Suprapubic skin (tissue), 4 donors: Measurements from ENCODE around the gene ZMYND11. TPM values are rescaled to one million over a fixed set of nuclear protein-coding genes. Genes with fewer than 3 reads are reported as not detected.

Source experiments
- DNase-seq, 2 donors: peaks; one replicate each; pipeline ENCODE4 v3.0.0-alpha.2; 2019; ENCODE audit warnings: low spot score in 2 of 2
- H3K27ac ChIP-seq: fragments of 200-600 bp; sonication (generic); one replicate; pipeline ENCODE4 v1.5.1; 2019
- H3K27me3 ChIP-seq: fragments of 200-600 bp; sonication (generic); one replicate; pipeline ENCODE4 v1.5.1; 2019
- H3K36me3 ChIP-seq: fragments of 200-600 bp; sonication (generic); one replicate; pipeline ENCODE4 v1.5.1; 2019
- H3K4me1 ChIP-seq: fragments of 200-600 bp; sonication (generic); one replicate; pipeline ENCODE4 v1.5.1; 2019
- H3K4me3 ChIP-seq: fragments of 200-600 bp; sonication (generic); one replicate; pipeline ENCODE4 v1.5.1; 2019; ENCODE audit warnings: mild to moderate bottlenecking
- H3K9me3 ChIP-seq: fragments of 200-600 bp; sonication (generic); one replicate; pipeline ENCODE4 v1.5.1; 2019
- EP300 ChIP-seq: sonication (generic); formaldehyde crosslinking; IDR thresholded peaks from one replicate; pipeline ENCODE4 v1.6.1; 2017; ENCODE audit warnings: antibody characterized with exemption
- POLR2A ChIP-seq, 2 donors: fragments of 450-650 bp; IDR thresholded peaks; one replicate each; pipeline ENCODE4 v1.6.1; 2017; ENCODE audit warnings: antibody characterized with exemption in 2 of 2, mild to moderate bottlenecking in 2 of 2, moderate library complexity in 2 of 2
- POLR2AphosphoS5 ChIP-seq, 3 donors: sonication (generic); formaldehyde crosslinking; IDR thresholded peaks; one replicate each; pipeline ENCODE4 v1.6.1; 2017; ENCODE audit warnings: antibody characterized with exemption in 3 of 3
- WGBS: methylation state at CpG from one replicate; pipeline ENCODE4 v1.1.5; 2018; 5-methylcytosine and 5-hydroxymethylcytosine counted together
- total RNA-seq, 4 donors: library from RNA; depleted of rRNA; stranded (reverse); fragments of >200 nt; gene quantifications; one replicate each; pipeline ENCODE4 v1.1.0, GENCODE V29; 2016
- TF ChIP-seq, protein P1 (sequence below), 2 donors: fragments of 200-600 bp in 1 of 2; fragments of 450-650 bp in 1 of 2; sonication (generic) in 1 of 2; IDR thresholded peaks; one replicate each; pipeline ENCODE4 v1.5.1; 2016 to 2019; ENCODE audit warnings: antibody characterized with exemption in 2 of 2, mild to moderate bottlenecking in 1 of 2, moderate library complexity in 1 of 2

ZMYND11 gene
- total RNA-seq, 4 donors from 2014 or later: 35.4 to 66.6 (median 53.1) TPM

DNA sequence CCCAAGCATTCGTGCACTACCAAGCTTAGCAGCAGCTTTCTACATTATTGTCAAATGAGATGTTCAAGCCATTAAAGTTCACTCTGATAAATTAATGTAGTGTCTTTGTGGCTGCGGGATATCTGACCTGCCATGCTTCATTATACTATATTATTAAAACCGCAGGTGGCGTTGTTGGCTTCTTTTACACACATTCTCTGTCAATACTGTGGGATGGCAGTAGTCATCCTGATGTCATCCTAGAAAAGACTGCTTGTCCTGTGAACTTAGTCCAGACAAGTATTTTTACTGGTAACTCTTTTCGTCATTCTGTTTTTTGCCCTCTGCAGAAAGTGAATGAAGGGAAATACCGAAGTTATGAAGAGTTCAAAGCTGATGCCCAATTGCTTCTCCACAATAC is 103.9 kb downstream of the ZMYND11 start:
- Histone ChIP-seq H3K9me3 (no peaks in the 10 kb centered on the region), H3K4me1 (peaks cover 8% of the 10 kb centered on the region), H3K27me3 (no peaks in the 10 kb centered on the region), H3K27ac (no peak overlapping the region), H3K36me3 (peaks cover 40% of the 10 kb centered on the region), H3K4me3 (no peak overlapping the region)
- WGBS: 91% methylated on average over 6 of the region's 6 CpGs
- DNase-seq: no peak
- TF ChIP-seq POLR2A (IDR thresholded peaks at IDR 0.05) (no peak), EP300 (no peak), POLR2AphosphoS5 (IDR thresholded peaks at IDR 0.05) (no peak)
- TF ChIP-seq, protein P1, sequence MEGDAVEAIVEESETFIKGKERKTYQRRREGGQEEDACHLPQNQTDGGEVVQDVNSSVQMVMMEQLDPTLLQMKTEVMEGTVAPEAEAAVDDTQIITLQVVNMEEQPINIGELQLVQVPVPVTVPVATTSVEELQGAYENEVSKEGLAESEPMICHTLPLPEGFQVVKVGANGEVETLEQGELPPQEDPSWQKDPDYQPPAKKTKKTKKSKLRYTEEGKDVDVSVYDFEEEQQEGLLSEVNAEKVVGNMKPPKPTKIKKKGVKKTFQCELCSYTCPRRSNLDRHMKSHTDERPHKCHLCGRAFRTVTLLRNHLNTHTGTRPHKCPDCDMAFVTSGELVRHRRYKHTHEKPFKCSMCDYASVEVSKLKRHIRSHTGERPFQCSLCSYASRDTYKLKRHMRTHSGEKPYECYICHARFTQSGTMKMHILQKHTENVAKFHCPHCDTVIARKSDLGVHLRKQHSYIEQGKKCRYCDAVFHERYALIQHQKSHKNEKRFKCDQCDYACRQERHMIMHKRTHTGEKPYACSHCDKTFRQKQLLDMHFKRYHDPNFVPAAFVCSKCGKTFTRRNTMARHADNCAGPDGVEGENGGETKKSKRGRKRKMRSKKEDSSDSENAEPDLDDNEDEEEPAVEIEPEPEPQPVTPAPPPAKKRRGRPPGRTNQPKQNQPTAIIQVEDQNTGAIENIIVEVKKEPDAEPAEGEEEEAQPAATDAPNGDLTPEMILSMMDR (IDR thresholded peaks at IDR 0.05): no peak

DNA sequence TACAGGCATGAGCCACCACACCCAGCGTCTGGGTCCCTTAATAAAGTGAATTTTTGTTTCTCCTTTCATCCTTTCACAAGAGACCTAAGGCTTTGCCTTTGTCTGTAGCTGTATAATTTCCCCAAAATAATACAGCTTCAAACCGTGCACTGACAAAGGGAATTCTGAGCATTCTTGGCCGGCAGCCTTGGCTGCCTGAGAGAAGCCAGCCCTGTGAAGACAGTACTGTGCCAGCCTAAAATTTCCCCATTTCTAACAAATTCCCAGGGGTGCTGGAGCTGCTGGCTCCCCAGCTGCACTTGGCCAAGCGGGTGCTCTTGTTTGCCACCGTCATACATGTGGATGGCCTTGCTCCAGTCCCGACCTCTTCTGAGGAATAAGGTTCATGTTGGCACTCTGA is 106.2 kb downstream of the ZMYND11 start:
- H3K27me3 ChIP-seq: no peaks in the 10 kb centered on the region
- WGBS: 47% methylated on average over 6 of the region's 6 CpGs
- H3K4me3 ChIP-seq: no peak overlapping the region
- TF ChIP-seq POLR2A (IDR thresholded peaks at IDR 0.05): no peak
- no peak for TF ChIP-seq POLR2AphosphoS5 (IDR thresholded peaks at IDR 0.05)
- TF ChIP-seq EP300: no peak
- no peaks in the 10 kb centered on the region for H3K9me3 ChIP-seq
- H3K27ac ChIP-seq: no peak overlapping the region
- no peak for DNase-seq
- H3K36me3 ChIP-seq: peaks cover 44% of the 10 kb centered on the region
- H3K4me1 ChIP-seq: no peaks in the 10 kb centered on the region

DNA sequence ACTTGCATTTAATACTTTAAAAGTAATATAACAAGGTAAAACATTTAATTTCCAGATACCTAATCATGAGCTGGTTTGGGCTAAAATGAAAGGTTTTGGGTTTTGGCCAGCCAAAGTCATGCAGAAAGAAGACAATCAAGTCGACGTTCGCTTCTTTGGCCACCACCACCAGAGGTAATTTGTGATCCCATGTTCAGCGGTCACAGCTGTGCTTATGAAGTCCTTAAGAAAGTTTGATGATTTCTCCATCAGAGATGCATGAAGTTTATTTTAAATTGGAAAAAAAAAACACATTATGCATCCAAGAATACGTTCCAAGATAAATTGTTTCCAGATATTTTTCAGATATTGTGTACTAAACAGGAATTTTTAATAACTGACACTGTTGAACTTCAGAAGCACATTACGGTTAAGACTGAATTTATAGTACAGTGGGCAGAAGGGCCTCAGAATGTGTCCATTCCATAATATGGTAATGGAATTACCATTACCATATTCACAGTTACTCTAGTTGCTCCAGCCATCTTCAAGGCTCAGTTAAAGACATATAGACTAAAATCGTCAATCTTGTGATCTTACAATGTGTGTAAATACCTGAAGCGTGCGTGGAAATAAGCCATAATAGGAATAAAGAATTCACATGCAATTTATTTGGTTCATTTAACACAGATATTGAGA is 106.8 kb downstream of the ZMYND11 start:
- Histone ChIP-seq H3K27ac (no peak overlapping the region), H3K4me1 (no peaks in the 10 kb centered on the region), H3K27me3 (no peaks in the 10 kb centered on the region), H3K4me3 (no peak overlapping the region), H3K36me3 (peaks cover 47% of the 10 kb centered on the region), H3K9me3 (no peaks in the 10 kb centered on the region)
- TF ChIP-seq POLR2A (IDR thresholded peaks at IDR 0.05) (no peak), POLR2AphosphoS5 (IDR thresholded peaks at IDR 0.05) (no peak)
- TF ChIP-seq, protein P1 (IDR thresholded peaks at IDR 0.05): no peak
- WGBS: 73% methylated on average over 9 of the region's 9 CpGs
- no peak for DNase-seq

DNA sequence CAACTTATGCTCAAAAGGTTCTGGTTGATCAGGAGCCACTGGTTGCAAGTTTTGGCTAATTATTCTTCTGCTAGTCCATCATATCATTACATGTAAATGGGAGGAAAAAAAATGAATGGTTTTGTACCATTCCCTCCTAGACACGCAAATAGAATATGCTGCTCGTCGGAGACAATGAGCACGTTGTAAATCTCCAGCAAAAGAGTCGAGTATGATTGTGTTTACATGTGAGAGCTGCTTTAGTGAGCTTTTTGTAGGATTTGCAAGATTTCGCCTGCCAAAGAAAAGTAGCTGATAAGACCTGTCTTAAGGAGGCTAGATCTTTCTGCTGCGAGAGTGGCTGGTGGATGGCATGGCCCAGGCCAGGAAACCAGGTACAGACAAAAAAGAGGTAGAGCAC is 109.0 kb downstream of the ZMYND11 start:
- H3K27ac ChIP-seq: no peak overlapping the region
- no peaks in the 10 kb centered on the region for H3K9me3 ChIP-seq
- no peaks in the 10 kb centered on the region for H3K27me3 ChIP-seq
- H3K4me1 ChIP-seq: no peaks in the 10 kb centered on the region
- H3K4me3 ChIP-seq: no peak overlapping the region
- DNase-seq: no peak
- H3K36me3 ChIP-seq: peaks cover 54% of the 10 kb centered on the region
- WGBS: 89% methylated on average over 7 of the region's 7 CpGs
- TF ChIP-seq POLR2AphosphoS5 (IDR thresholded peaks at IDR 0.05): no peak
- TF ChIP-seq, protein P1 (IDR thresholded peaks at IDR 0.05): no peak
- no peak for TF ChIP-seq EP300
- TF ChIP-seq POLR2A (IDR thresholded peaks at IDR 0.05): no peak

DNA sequence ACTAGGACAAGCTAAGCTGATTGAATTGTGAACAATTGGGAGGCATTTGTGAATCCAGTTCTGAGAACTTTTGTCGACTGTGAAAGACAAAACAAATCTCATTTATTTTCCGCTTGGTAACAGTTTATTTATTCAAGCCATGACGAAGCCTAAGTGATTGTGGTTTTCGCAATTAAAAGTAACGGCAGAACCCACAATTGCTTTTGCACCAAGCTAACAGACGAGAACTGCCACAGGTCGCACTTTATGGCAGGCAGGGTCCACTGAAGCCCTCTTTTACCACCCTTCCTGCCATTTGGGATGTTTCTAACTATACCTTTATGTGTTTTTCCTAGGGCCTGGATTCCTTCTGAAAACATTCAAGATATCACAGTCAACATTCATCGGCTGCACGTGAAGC is 111.2 kb downstream of the ZMYND11 start:
- Histone ChIP-seq H3K9me3 (no peaks in the 10 kb centered on the region), H3K4me3 (no peak overlapping the region), H3K36me3 (peaks cover 65% of the 10 kb centered on the region), H3K27ac (no peak overlapping the region), H3K4me1 (no peaks in the 10 kb centered on the region), H3K27me3 (no peaks in the 10 kb centered on the region)
- TF ChIP-seq POLR2A (IDR thresholded peaks at IDR 0.05): no peak
- TF ChIP-seq POLR2AphosphoS5 (IDR thresholded peaks at IDR 0.05): no peak
- TF ChIP-seq EP300: no peak
- TF ChIP-seq, protein P1 (IDR thresholded peaks at IDR 0.05): no peak
- WGBS: 94% methylated on average over 9 of the region's 9 CpGs
- DNase-seq: no peak
